Parathyroid adenoma (tissue), 2 donors: Measurements from ENCODE around the gene CCDC152.

Experiments
- H2AFZ ChIP-seq: fragments of 300-600 bp; sonication (generic); one replicate; pipeline ENCODE4 v1.7.0; 2017; ENCODE audit warnings: antibody characterized with exemption, mild to moderate bottlenecking
- H3K27ac ChIP-seq: fragments of 300-600 bp; sonication (generic); one replicate; pipeline ENCODE4 v1.7.0; 2017
- H3K27me3 ChIP-seq: fragments of 300-600 bp; sonication (generic); one replicate; pipeline ENCODE4 v1.7.0; 2017; ENCODE audit warnings: low read length; ENCODE audit not compliant: control insufficient read depth, insufficient read depth
- H3K36me3 ChIP-seq: fragments of 300-600 bp; sonication (generic); one replicate; pipeline ENCODE4 v1.7.0; 2017; ENCODE audit warnings: low read length; ENCODE audit not compliant: control insufficient read depth, insufficient read depth
- H3K4me1 ChIP-seq: fragments of 300-600 bp; sonication (generic); one replicate; pipeline ENCODE4 v1.7.0; 2017; ENCODE audit warnings: control low read depth
- H3K4me2 ChIP-seq: fragments of 300-600 bp; sonication (generic); one replicate; pipeline ENCODE4 v1.7.0; 2017; ENCODE audit warnings: low read length
- H3K4me3 ChIP-seq: fragments of 300-600 bp; sonication (generic); one replicate; pipeline ENCODE4 v1.7.0; 2017; ENCODE audit warnings: low read depth, low read length
- H3K79me2 ChIP-seq: fragments of 300-600 bp; sonication (generic); one replicate; pipeline ENCODE4 v1.7.0; 2017; ENCODE audit warnings: control low read depth
- H3K9ac ChIP-seq: fragments of 300-600 bp; sonication (generic); one replicate; pipeline ENCODE4 v1.7.0; 2017; ENCODE audit warnings: mild to moderate bottlenecking
- H3K9me3 ChIP-seq: fragments of 300-600 bp; sonication (generic); one replicate; pipeline ENCODE4 v1.7.0; 2017; ENCODE audit warnings: low read length; ENCODE audit not compliant: control insufficient read depth
- TF ChIP-seq, protein P1 (sequence below): fragments of 300-600 bp; sonication (generic); IDR thresholded peaks from one replicate; pipeline ENCODE4 v1.7.0; 2017; ENCODE audit warnings: antibody characterized with exemption, mild to moderate bottlenecking
- donor health status: primary hyperparathyroidism.

The CCDC152 gene

DNA sequence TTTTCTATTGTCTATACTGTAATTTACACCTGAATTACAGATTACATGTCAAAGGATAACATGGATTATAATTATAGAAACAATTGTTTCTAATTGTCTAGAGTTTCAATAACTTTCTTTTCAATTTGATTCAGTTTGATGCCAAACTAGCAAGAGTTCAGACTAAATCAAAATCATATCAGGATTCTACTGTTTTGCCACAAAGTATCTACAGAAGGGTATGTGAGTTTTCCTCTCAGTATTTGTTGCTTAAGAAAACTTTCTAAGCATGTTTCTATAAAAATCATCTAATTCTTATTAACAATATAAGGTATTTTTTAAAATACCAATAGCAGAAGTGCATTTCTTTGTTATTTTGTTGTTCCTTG, 42.6 kb downstream of the CCDC152 start:
- TF ChIP-seq, protein P1, sequence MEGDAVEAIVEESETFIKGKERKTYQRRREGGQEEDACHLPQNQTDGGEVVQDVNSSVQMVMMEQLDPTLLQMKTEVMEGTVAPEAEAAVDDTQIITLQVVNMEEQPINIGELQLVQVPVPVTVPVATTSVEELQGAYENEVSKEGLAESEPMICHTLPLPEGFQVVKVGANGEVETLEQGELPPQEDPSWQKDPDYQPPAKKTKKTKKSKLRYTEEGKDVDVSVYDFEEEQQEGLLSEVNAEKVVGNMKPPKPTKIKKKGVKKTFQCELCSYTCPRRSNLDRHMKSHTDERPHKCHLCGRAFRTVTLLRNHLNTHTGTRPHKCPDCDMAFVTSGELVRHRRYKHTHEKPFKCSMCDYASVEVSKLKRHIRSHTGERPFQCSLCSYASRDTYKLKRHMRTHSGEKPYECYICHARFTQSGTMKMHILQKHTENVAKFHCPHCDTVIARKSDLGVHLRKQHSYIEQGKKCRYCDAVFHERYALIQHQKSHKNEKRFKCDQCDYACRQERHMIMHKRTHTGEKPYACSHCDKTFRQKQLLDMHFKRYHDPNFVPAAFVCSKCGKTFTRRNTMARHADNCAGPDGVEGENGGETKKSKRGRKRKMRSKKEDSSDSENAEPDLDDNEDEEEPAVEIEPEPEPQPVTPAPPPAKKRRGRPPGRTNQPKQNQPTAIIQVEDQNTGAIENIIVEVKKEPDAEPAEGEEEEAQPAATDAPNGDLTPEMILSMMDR, result no peak
- no peak overlapping the region for H2AFZ ChIP-seq
- H3K4me2 ChIP-seq, result no peak overlapping the region
- no peaks in the 10 kb centered on the region for H3K9me3 ChIP-seq
- no peak overlapping the region for H3K4me3 ChIP-seq
- H3K4me1 ChIP-seq, result no peaks in the 10 kb centered on the region
- no peak overlapping the region for H3K9ac ChIP-seq
- H3K79me2 ChIP-seq, result no peaks in the 10 kb centered on the region
- no peak overlapping the region for H3K27ac ChIP-seq
- H3K36me3 ChIP-seq, result no peaks in the 10 kb centered on the region
- no peaks in the 10 kb centered on the region for H3K27me3 ChIP-seq

DNA sequence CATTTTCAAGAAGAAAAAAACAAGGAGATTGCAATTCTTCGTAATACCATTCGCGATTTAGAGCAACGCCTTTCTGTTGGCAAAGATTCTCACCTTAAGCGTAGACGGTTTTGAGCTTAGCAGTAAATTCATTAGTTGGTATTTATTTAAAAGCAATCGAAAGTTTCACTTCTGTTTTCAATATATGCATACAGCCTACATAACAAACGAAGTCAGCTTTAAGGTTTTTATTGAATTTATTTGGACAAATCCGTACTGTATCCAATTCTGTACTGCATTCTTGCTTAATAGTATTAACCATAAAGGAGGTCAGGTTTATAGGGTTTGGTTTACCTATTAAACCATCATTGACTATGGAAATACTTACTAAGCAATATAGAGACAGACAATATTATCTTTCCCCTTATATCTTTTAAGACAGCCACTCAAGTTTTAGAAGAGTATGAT, 43.1 kb downstream of the CCDC152 start:
- no peak overlapping the region for H3K4me2 ChIP-seq
- H3K79me2 ChIP-seq, result no peaks in the 10 kb centered on the region
- no peaks in the 10 kb centered on the region for H3K27me3 ChIP-seq
- no peaks in the 10 kb centered on the region for H3K4me1 ChIP-seq
- no peaks in the 10 kb centered on the region for H3K36me3 ChIP-seq
- no peaks in the 10 kb centered on the region for H3K9me3 ChIP-seq
- no peak overlapping the region for H3K9ac ChIP-seq
- no peak overlapping the region for H3K4me3 ChIP-seq
- H2AFZ ChIP-seq, result no peak overlapping the region
- no peak overlapping the region for H3K27ac ChIP-seq
- TF ChIP-seq, protein P1, result no peak

DNA sequence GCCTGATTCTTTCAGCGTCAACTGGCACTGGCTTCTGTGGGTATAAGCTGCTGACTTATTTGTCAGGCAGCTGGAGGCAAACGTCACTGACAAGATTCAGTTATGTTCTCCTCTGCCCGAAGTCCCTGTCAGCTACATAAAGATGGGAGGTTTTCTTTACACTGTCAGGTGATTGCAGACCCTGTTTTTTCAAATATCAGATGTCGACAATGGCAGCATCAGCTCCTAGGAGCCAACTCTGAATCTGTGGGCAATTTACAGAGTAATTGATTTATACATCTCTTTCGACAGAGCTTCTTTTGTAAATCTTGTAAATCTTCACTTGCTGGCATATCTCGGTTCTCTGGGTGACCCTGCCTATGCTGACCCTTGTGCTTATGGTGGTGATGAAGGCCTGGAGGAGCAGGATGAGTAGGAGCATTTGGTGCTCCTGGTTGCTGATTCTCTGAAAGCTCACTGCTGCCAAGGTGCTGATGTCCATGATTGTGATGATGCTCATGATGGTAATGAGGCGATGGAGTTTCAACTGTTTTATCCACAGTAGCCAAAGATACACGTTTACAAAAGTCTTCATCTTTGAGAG, 44.2 kb downstream of the CCDC152 start:
- H3K9ac ChIP-seq, result no peak overlapping the region
- H3K27me3 ChIP-seq, result no peaks in the 10 kb centered on the region
- TF ChIP-seq, protein P1, result no peak
- H3K36me3 ChIP-seq, result no peaks in the 10 kb centered on the region
- H3K79me2 ChIP-seq, result no peaks in the 10 kb centered on the region
- H3K4me2 ChIP-seq, result no peak overlapping the region
- H3K4me3 ChIP-seq, result no peak overlapping the region
- no peak overlapping the region for H3K27ac ChIP-seq
- H3K4me1 ChIP-seq, result no peaks in the 10 kb centered on the region
- H2AFZ ChIP-seq, result no peak overlapping the region
- no peaks in the 10 kb centered on the region for H3K9me3 ChIP-seq

DNA sequence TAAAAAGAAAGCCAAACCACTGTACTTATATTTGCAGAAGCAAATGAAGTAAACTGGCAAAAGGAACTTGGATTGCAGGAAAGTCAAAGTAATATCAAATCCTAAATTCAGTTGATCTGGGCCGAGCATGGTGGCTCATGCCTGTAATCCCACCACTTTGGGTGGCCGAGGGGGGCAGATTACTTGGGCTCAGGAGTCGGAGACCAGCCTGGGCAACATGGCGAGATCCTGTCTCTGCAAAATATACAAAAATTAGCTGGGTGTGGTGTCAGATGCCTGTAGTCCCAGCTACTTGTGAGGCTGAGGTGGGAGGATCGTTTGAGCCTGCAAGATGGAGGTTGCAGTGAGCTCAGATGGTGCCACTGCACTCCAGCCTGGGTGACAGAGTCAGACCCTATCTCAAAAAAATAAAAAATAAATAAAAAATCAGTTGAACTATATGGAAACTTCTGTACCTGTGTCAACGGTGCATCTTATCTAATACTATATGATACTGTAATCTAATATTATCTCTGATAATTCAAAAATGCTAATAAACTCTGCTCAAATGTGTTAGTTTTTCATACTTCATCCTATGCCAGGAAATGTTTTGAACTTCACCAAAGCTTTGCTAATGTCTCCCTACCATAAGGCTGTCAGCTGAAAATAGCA, 45.0 kb downstream of the CCDC152 start:
- Histone ChIP-seq H3K27ac (no peak overlapping the region), H3K79me2 (no peaks in the 10 kb centered on the region), H3K9me3 (no peaks in the 10 kb centered on the region), H3K4me2 (no peak overlapping the region), H3K4me1 (no peaks in the 10 kb centered on the region), H2AFZ (no peak overlapping the region), H3K4me3 (no peak overlapping the region), H3K27me3 (no peaks in the 10 kb centered on the region), H3K36me3 (no peaks in the 10 kb centered on the region), H3K9ac (no peak overlapping the region)
- TF ChIP-seq, protein P1, result no peak
